GM13977 (cell line): ENCODE results near the gene CDC42BPG.

Source experiments
- DNase-seq: peaks from one replicate; pipeline ENCODE4 v3.0.0; 2012; ENCODE audit warnings: low spot score
- CTCF ChIP-seq: IDR thresholded peaks from 2 replicates; pipeline ENCODE4 v1.5.1; 2012; ENCODE audit warnings: mild to moderate bottlenecking, control low read depth; ENCODE audit not compliant: insufficient read depth; ENCODE audit errors: extremely low read depth, missing control alignments
- in situ Hi-C: fragments of 300-500 bp; cut with MboI; formaldehyde crosslinking; loops from one replicate; pipeline ENCODE4 v1.12.0; 2022; ENCODE audit warnings: low sequenced_read_pairs, low pct_unique_long_range_greater_than_20kb, mixed read lengths, inconsistent platforms; ENCODE audit not compliant: unreplicated experiment

Gene CDC42BPG

GRCh38 chr11:64852804-64853509, 8.5 kb upstream of the CDC42BPG start:
- peak; percentile 67 for DNase-seq
- TF ChIP-seq CTCF: no peak

GRCh38 chr11:64851831-64852351, 7.4 kb upstream of the CDC42BPG start:
- no peak for TF ChIP-seq CTCF
- DNase-seq: peak; percentile 74
- in situ Hi-C loops: no loop called here

More at GRCh38 chr11:64852804-64853509, 8.5 kb upstream of the CDC42BPG start:
- in situ Hi-C loops: no loop called here

- DNase-seq: peak; percentile 88
- in situ Hi-C loops: no loop called here
- peak; percentile 37 for TF ChIP-seq CTCF
Measured at GRCh38 chr11:64850979-64851567, 6.6 kb upstream of the CDC42BPG start.

GRCh38 chr11:64849598-64850356, 5.3 kb upstream of the CDC42BPG start:
- TF ChIP-seq CTCF: no peak
- in situ Hi-C loops: loop anchor here (5.0 kb wide), 1 partner anchor 43 kb away; no protein-coding TSS in a partner anchor
- no peak for DNase-seq

GRCh38 chr11:64848826-64849597, 4.6 kb upstream of the CDC42BPG start:
- no peak for DNase-seq
- peak; percentile 37 for TF ChIP-seq CTCF
- in situ Hi-C loops: loop anchor here (5.0 kb wide), 1 partner anchor 43 kb away; no protein-coding TSS in a partner anchor
